8988T (cell line): ENCODE data around the gene DNAJC17.

Experiments
- DNase-seq: peaks from one replicate; pipeline ENCODE4 v3.0.0; 2011

The DNAJC17 gene

GRCh38 chr15:40731034-40731433 lies 76.2 kb downstream of the DNAJC17 start:
- no peak for DNase-seq

GRCh38 chr15:40723919-40724318 lies 83.4 kb downstream of the DNAJC17 start:
- no peak for DNase-seq

DNA sequence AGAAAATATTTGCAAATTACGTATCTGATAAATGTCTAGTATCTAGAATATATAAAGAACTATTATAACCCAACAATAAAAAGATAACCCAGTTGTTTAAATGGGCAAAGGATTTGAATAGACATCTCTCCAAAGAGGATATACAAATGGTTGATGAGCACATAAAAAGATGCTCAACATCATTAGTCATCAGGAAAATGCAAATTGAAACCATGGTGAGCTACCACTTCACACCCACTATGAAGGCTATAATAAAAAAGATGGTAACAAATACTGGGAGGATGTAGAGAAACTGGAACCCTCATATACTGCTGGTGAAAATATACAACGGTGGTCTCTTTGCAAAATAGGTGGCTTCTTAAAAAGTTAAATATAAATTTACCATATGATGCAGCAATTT lies 84.3 kb downstream of the DNAJC17 start:
- DNase-seq: no peak

DNA sequence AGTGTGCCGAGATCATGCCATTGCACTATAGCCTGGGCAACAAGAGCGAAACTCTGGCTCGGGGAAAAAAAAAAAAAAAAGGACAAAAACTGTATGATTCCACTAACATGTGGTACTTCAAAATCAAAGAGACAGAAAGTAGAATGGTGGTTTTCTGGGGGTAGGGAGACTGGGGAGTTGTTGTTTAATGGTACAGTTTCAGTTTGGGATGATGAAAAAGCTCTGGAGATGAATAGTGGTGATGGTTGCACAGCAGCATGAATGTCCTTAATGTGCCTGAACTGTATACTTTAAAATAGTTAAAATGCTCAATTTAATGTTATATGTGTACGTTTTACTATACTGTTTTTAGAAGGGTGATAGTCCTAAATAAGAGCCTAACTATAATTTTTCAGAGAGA lies 84.9 kb downstream of the DNAJC17 start:
- DNase-seq: no peak

GRCh38 chr15:40721701-40722100 lies 85.6 kb downstream of the DNAJC17 start:
- DNase-seq: no peak

- no peak for DNase-seq
These were observed 91.1 kb downstream of the DNAJC17 start for GRCh38 chr15:40716165-40716564.
